Measurements from ENCODE around the gene BLOC1S4.

GRCh38 chr4:6716018-6716911 lies at the start of gene BLOC1S4:
- TF ChIP-seq, protein P1, sequence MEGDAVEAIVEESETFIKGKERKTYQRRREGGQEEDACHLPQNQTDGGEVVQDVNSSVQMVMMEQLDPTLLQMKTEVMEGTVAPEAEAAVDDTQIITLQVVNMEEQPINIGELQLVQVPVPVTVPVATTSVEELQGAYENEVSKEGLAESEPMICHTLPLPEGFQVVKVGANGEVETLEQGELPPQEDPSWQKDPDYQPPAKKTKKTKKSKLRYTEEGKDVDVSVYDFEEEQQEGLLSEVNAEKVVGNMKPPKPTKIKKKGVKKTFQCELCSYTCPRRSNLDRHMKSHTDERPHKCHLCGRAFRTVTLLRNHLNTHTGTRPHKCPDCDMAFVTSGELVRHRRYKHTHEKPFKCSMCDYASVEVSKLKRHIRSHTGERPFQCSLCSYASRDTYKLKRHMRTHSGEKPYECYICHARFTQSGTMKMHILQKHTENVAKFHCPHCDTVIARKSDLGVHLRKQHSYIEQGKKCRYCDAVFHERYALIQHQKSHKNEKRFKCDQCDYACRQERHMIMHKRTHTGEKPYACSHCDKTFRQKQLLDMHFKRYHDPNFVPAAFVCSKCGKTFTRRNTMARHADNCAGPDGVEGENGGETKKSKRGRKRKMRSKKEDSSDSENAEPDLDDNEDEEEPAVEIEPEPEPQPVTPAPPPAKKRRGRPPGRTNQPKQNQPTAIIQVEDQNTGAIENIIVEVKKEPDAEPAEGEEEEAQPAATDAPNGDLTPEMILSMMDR (IDR thresholded peaks at IDR 0.05), result peak in 3 of 6 experiments; percentile 3 to 39 (median 33)
- TF ChIP-seq POLR2A (IDR thresholded peaks at IDR 0.05), result peak; percentile 76 to 88
